Heart left ventricle (tissue), 16 donors: Measurements from ENCODE around the gene TBC1D8. TPM values are rescaled to one million over a fixed set of nuclear protein-coding genes. Genes with fewer than 3 reads are reported as not detected.

ENCODE experiments used
- ATAC-seq, 4 donors: fragments of 200-7000 bp; cut with Tn5 transposase; one replicate each; pipeline ENCODE4 v1.9.1; 2020 to 2022; ENCODE audit warnings: moderate library complexity in 4 of 4, mild to moderate bottlenecking in 3 of 4, moderate number of reproducible peaks in 1 of 4
- DNase-seq, 5 donors: peaks; one replicate each; pipeline ENCODE4 v3.0.0-alpha.2; 2020
- H3K27ac ChIP-seq, 12 donors: fragments of 200-600 bp; sonication (generic) in 4 of 12; one replicate each; pipeline versions ENCODE4 v1.5.0 to v1.8.0; 2016 to 2022; ENCODE audit warnings: mild to moderate bottlenecking in 2 of 12
- H3K27me3 ChIP-seq, 9 donors: fragments of 200-600 bp; sonication (generic) in 2 of 9; one replicate each; pipeline versions ENCODE4 v1.5.1 to v1.8.0; 2016 to 2022; ENCODE audit warnings: mild to moderate bottlenecking in 3 of 9
- H3K36me3 ChIP-seq, 9 donors: fragments of 200-600 bp; sonication (generic) in 2 of 9; one replicate each; pipeline versions ENCODE4 v1.5.0 to v1.8.0; 2018 to 2022; ENCODE audit warnings: mild to moderate bottlenecking in 2 of 9
- H3K4me1 ChIP-seq, 12 donors: fragments of 200-600 bp; sonication (generic) in 4 of 12; one replicate each; pipeline versions ENCODE4 v1.5.0 to v1.8.0; 2016 to 2022; ENCODE audit warnings: mild to moderate bottlenecking in 3 of 12
- H3K4me3 ChIP-seq, 12 donors: fragments of 200-600 bp; sonication (generic) in 4 of 12; one replicate each; pipeline versions ENCODE4 v1.5.0 to v1.8.0; 2017 to 2022; ENCODE audit warnings: mild to moderate bottlenecking in 9 of 12, moderate library complexity in 4 of 12
- H3K9me3 ChIP-seq, 12 donors: fragments of 200-600 bp; sonication (generic) in 4 of 12; one replicate each; pipeline versions ENCODE4 v1.5.0 to v1.8.0; 2016 to 2022; ENCODE audit warnings: mild to moderate bottlenecking in 1 of 12
- POLR2A ChIP-seq, 2 donors: fragments of 450-650 bp; IDR thresholded peaks; one replicate each; pipeline ENCODE4 v1.6.1; 2017; ENCODE audit warnings: antibody characterized with exemption in 2 of 2, mild to moderate bottlenecking in 2 of 2, moderate library complexity in 2 of 2
- WGBS, 4 donors: extraction: QIAGEN DNeasy Blood & Tissue Kit in 2 of 4; methylation state at CpG; one replicate each; pipeline versions ENCODE4 v1.1.5 to v1.1.7; 2013 to 2018; 5-methylcytosine and 5-hydroxymethylcytosine counted together
- intact Hi-C, 10 donors: fragments of 100-400 bp; cut with DNase I; formaldehyde crosslinking; loops; one replicate each; pipeline versions ENCODE4 v1.11.1 to v1.14.2; 2022
- polyA plus RNA-seq, 2 donors: library from polyadenylated mRNA; stranded (reverse); fragments of 200-250 nt; gene quantifications; one replicate each; pipeline ENCODE4 v1.2.3, GENCODE V29; 2013
- total RNA-seq, 9 donors: library from RNA; depleted of rRNA in 2 of 9; stranded (reverse); fragments of >200 nt in 2 of 9; fragmentation: NEBNext Ultra II Directional in 3 of 9; extraction: Animal tissue kit (Norgen Biotek cat#: 25700) in 3 of 9; gene quantifications; one replicate each; pipeline versions ENCODE4 v1.1.0 to v1.2.4, GENCODE V29; 2016 to 2023
- TF ChIP-seq, protein P1 (sequence below), 12 donors: fragments of 200-600 bp; sonication (generic) in 4 of 12; IDR thresholded peaks; one replicate each; pipeline versions ENCODE4 v1.5.0 to v1.8.0; 2018 to 2022; ENCODE audit warnings: antibody characterized with exemption in 12 of 12, mild to moderate bottlenecking in 5 of 12
- donor health status: ischemic (EF 13 %, LVEDD 7.1; RV severe dilation, severe dysfunction).
- donor health status: healthy with polysubstance abuse.
- donor health status: DM: no; HTN: yes; CAD: no.
- donor health status: DM: no; HTN: no; CAD: no.
- donor health status: ischemic (EF 25% LVEDD 6.9; RV normal size, moderate dysfunction).
- donor health status: ischemic (EF 25% LVEDD 5.7; RV mildly dilated, moderate dysfunction).
- donor health status: healthy.
- donor health status: DM: yes; HTN: yes; CAD: no.
- donor health status: ischemic (EF 35%, LVEDD 5.7; RV mildly dilated, moderate dysfunction).
- donor health status: nonischemic (EF 11% LVEDD 7.7; RV severe dilation, severe dysfunction).
- donor health status: DM: yes; HTN: yes; CAD: no.
- donor health status: PGD.
- donor health status: ischemic (EF 29% LVEDD 5.4; RV normal size, mild dysfunction).
- donor health status: nonischemic (EF 23%, LVEDD 6.1; RV moderate dilation, normal function).

The TBC1D8 gene
- total and polyA plus RNA-seq, 11 donors: 30.1 to 61.7 (median 42.9) TPM

DNA sequence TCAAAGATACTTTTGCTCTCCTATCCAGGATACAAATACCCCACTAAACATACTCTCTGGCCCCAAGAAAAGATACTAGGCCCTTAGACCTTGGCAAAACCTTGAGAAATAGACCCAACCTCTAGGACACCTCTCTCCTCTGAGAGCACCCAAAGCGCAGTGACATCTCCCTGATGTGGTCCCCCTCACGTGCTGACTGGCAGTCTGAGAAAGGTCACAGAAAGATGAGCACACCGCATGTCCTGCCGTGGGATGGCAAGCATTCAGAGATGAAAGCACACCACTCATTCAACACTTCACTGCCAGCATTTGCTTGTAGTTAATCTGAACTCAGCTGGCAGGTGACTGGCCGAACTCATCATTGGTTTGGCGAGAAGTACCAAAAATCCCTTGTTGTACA, 6.1 kb upstream of the TBC1D8 start:
- Histone ChIP-seq H3K9me3 (no peaks in the 10 kb centered on the region), H3K27me3 (no peaks in the 10 kb centered on the region), H3K4me1 (peaks cover 0 to 33% (median 21%) of the 10 kb centered on the region in 12 donors), H3K4me3 (no peak overlapping the region), H3K36me3 (no peaks in the 10 kb centered on the region), H3K27ac (no peak overlapping the region)
- intact Hi-C loops: loop anchor here in 2 of 10 donors (5.0 to 10.0 kb wide), 2 partner anchors 45 to 552 kb away; no protein-coding TSS in a partner anchor
- ATAC-seq: no peak
- 77 to 86% (median 80%) methylated on average over 6 of the region's 6 CpGs for WGBS, 4 donors
- TF ChIP-seq POLR2A (IDR thresholded peaks at IDR 0.05): no peak
- TF ChIP-seq, protein P1, sequence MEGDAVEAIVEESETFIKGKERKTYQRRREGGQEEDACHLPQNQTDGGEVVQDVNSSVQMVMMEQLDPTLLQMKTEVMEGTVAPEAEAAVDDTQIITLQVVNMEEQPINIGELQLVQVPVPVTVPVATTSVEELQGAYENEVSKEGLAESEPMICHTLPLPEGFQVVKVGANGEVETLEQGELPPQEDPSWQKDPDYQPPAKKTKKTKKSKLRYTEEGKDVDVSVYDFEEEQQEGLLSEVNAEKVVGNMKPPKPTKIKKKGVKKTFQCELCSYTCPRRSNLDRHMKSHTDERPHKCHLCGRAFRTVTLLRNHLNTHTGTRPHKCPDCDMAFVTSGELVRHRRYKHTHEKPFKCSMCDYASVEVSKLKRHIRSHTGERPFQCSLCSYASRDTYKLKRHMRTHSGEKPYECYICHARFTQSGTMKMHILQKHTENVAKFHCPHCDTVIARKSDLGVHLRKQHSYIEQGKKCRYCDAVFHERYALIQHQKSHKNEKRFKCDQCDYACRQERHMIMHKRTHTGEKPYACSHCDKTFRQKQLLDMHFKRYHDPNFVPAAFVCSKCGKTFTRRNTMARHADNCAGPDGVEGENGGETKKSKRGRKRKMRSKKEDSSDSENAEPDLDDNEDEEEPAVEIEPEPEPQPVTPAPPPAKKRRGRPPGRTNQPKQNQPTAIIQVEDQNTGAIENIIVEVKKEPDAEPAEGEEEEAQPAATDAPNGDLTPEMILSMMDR (IDR thresholded peaks at IDR 0.05): no peak
- no peak for DNase-seq

DNA sequence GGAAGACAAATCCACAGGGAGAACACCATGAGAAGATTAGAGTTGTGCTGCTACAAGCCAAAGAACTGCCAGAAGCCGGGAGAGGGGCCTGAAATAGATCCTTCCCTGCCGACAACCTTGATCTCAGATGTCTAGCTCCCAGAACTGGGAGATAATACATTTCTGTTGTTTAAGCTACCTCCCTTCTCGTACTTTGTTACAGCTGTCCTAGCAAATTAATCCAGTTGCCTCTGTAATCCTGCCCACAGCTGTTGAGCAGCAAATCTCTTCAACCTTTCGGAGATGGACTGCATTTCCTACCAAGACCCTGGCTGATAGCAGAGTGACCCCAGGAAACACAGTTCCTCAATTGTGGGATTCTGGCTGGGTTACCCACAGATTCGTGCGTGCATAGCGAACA, 2.6 kb upstream of the TBC1D8 start:
- ATAC-seq: no peak
- Histone ChIP-seq H3K4me1 (peaks cover 1 to 54% (median 42%) of the 10 kb centered on the region in 12 donors), H3K27ac (peak overlapping the region in 8 of 12 donors; percentile 6 to 97 (median 86)), H3K27me3 (no peaks in the 10 kb centered on the region), H3K36me3 (no peaks in the 10 kb centered on the region), H3K9me3 (no peaks in the 10 kb centered on the region), H3K4me3 (no peak overlapping the region)
- 57 to 70% (median 61%) methylated on average over 6 to 7 of the region's 7 CpGs for WGBS, 4 donors
- no peak for DNase-seq
- intact Hi-C loops: loop anchor here (2.0 to 10.0 kb wide), 12 partner anchors 41 to 549 kb away; partner anchors contain the start of gene CNOT11 (in 1 of the 10)
- TF ChIP-seq, protein P1 (IDR thresholded peaks at IDR 0.05): no peak
- no peak for TF ChIP-seq POLR2A (IDR thresholded peaks at IDR 0.05)

DNA sequence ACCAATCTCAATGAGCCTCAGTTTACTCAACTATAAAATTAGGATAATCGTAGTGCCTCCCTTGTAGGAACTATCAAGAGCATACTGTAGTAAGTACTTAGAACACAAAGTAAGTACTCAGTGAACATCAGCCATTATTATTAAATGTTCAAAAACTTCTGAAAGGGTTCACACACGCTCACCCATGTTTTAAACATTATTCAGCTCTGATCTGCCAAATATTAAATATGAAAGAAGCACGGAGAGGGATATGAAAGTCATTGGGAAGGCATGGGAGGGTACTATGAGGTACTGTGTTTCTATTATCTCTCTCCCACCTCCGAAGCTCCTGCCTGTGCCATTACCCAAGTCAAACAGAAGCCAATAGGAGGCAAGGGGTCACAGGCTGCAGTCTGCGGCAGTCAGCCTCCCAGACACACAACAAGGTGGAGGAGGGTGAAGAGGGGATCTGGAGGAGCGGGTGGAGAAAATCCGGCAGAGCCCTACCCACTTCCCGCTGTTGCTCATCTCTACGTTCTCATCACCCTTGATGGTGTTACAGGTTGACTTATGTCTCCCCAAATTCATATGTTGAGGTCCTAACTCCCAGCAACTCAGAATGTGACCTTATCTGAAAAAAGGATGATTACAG, 2.0 kb upstream of the TBC1D8 start:
- DNase-seq: no peak
- H3K27ac ChIP-seq: peak overlapping the region in 10 of 12 donors; percentile 6 to 97 (median 90)
- H3K4me3 ChIP-seq: peak overlapping the region in 1 of 12 donors; percentile 85
- TF ChIP-seq, protein P1 (IDR thresholded peaks at IDR 0.05): peak in 2 of 12 donors; percentile 2 to 6
- no peak for TF ChIP-seq POLR2A (IDR thresholded peaks at IDR 0.05)
- H3K27me3 ChIP-seq: no peaks in the 10 kb centered on the region
- H3K4me1 ChIP-seq: peaks cover 3 to 59% (median 47%) of the 10 kb centered on the region in 12 donors
- 80 to 84% (median 82%) methylated on average over 9 of the region's 9 CpGs for WGBS, 4 donors
- intact Hi-C loops: loop anchor here (2.0 to 10.0 kb wide), 12 partner anchors 41 to 548 kb away; partner anchors contain the start of gene CNOT11 (in 1 of the 10)
- H3K36me3 ChIP-seq: no peaks in the 10 kb centered on the region
- ATAC-seq: no peak
- no peaks in the 10 kb centered on the region for H3K9me3 ChIP-seq

DNA sequence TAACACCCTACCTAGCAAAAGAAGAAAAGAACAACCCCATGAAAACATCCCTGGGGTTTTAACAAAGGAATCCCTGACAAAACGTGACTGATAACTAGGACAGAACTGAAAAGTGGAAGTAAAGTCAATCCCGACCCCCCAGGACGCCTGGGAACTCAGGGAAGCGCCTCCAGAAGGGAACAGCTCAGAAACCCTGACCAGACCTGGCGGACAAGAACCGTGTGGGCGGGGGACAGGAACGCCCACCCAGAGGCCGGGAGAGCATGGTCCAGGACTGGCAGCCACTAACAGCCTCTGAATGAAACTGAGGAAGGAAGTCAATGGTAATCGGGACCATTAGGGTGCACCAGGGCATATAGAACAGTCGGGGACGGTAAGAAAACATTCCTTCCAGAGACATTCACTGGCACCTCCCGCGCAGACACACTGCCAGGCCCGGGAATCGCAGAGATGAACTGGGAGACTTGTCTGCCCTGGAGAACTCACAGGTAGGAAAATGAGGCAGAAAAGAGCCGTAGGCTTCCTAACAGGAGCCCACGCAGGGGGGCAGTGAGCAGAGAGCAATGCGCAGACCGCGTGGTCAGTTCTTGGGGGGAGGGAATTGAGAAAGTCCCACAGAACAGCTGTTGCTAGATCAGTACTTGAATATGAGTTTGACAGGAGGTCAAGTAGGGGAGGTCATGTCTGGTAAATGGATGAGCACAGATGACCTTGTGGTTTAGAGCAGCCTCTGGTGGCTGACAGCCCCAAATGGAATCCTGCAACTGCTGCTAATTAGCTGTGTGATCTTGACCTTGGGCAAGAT, 1.3 kb upstream of the TBC1D8 start:
- no peaks in the 10 kb centered on the region for H3K27me3 ChIP-seq
- ATAC-seq (peak; percentile 44 to 73 (median 68)), DNase-seq (peak in 4 of 5 donors; percentile 59 to 67 (median 64))
- WGBS, 4 donors: 15 to 21% (median 18%) methylated on average over 21 of the region's 21 CpGs
- intact Hi-C loops: loop anchor here (1.0 to 10.0 kb wide), 14 partner anchors 40 to 548 kb away; partner anchors contain the start of gene CNOT11 (in 1 of the 10)
- H3K27ac ChIP-seq: peak overlapping the region; percentile 57 to 97 (median 92)
- H3K4me1 ChIP-seq: peaks cover 3 to 66% (median 54%) of the 10 kb centered on the region in 12 donors
- peak overlapping the region in 10 of 12 donors; percentile 42 to 90 (median 82) for H3K4me3 ChIP-seq
- TF ChIP-seq, protein P1 (IDR thresholded peaks at IDR 0.05): peak; percentile 53 to 93 (median 82)
- no peak for TF ChIP-seq POLR2A (IDR thresholded peaks at IDR 0.05)
- no peaks in the 10 kb centered on the region for H3K36me3 ChIP-seq
- H3K9me3 ChIP-seq: no peaks in the 10 kb centered on the region
